SW 1271 (cell line): ENCODE results near the gene MGAT4C.

Experiments
- DNase-seq, 2 experiments: peaks; one replicate each; lab custom pipeline; 2025; lab: John Stamatoyannopoulos, UW

MGAT4C gene

DNA sequence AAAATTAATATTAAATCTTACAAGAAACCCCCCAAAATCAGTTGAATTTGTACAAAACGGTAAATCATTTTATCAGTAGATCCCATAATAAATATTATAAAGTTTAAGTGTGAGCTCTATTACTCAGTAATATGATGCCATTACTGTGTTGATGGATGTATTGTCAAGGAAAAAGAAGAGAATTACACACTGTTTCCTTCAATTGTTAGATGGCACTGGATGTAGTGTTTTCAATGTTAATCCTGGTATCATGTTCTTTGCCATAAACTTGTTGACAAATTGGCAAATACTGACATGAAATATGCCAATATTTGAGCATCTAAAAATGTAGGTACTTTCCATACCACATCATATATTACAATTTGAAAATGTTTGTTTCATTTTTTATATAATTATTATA is 280.5 kb downstream of the MGAT4C start:
- DNase-seq: no peak

DNA sequence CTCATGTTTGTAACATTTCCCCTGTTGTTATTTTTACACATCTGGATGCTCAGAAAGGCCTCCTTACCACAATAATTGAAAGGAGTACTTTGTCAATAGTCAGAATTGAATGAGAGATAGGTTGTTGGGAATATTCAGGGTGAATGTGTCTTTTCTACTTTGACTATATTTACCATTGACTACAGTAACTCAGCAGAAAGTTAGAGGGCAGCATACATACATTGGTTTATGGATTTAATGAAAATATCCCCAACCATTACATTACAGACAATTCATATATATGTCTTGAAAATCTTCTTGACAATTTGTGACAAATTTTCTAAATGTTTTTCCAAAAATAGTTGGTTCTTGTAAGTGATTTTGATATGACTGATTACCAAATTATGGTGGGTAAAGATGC is 284.4 kb downstream of the MGAT4C start:
- DNase-seq: no peak

DNA sequence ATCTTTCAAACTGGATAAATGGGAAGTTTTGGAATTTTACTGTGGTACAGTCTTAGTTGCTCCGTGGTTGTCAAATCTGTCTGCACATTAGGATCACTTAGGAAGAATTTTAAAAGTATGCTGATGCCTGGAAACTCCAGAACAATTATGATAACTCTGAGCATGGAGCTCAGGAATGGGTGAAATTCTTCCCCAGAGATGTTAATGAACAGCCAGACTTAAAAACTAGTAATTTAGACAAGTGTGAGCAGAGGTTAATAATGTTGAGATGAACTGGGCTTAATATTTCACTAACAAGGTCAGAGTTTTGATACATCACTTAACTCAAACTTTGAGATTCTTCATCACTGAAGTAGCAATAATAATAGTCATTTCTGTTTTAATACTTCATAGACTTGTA is 287.6 kb downstream of the MGAT4C start:
- no peak for DNase-seq

GRCh38 chr12:85963326-85963725 is 292.9 kb downstream of the MGAT4C start:
- DNase-seq: no peak

DNA sequence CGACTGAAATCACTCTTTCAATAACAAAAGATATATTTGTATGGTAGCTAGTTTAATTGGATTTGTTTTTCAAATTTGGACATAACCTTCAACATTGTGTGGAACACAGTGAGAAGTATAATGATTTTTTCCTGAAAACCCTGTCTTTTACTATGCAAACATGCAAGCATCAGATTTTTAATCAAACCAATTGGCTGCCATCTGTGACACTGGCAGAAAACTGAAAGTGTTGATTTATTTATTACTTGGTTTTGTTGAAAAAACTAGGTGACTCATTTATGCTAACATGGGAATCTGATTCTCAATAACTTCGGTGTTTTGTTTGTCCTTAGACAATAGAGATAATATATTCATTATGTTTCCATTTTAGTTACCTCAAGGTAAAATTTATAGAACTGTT is 300.1 kb downstream of the MGAT4C start:
- no peak for DNase-seq

DNA sequence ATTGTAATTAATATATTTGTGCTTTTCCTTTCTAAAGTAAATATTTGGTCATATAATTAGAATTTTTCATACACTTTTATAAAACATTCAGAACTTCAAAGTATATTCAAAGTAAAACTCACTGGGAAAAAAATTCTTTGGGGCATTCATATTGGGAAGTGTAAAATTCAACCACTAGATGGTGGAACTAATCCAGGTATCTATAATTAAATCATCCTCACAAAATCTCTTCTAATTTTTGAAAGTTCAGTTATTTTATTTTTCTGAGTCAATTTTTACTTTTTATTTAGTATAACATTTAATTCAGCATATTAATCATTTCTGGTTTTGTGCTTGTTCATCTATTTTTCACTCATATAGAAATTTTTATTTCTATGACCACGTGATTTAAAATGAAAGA is 301.1 kb downstream of the MGAT4C start:
- DNase-seq: peak in 1 of 2 experiments; percentile 17

- DNase-seq: peak in 1 of 2 experiments; percentile 32
These were observed 304.4 kb downstream of the MGAT4C start for GRCh38 chr12:85951823-85952222.

- DNase-seq: no peak
These were observed 306.9 kb downstream of the MGAT4C start for GRCh38 chr12:85949253-85949652.

GRCh38 chr12:85948340-85948739 is 307.9 kb downstream of the MGAT4C start:
- no peak for DNase-seq

- DNase-seq: no peak
These were observed 308.9 kb downstream of the MGAT4C start for GRCh38 chr12:85947286-85947685.

DNA sequence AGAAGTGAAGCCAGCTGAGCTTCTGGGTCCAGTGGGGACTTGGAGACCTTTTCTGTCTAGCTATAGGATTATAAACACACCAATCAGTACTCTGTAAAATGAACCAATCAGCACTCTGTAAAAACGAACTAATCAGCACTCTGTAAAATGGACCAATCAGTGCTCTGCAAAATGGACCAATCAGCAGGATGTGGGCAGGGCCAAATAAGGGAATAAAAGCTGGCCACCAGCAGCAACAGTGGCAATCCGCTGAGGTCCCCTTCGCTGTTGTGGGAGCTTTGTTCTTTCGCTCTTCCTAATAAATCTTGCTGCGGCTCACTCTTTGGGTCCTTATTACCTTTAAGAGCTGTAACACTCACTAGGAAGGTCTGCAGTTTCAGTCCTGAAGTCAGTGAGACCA is 309.8 kb downstream of the MGAT4C start:
- DNase-seq: no peak

DNA sequence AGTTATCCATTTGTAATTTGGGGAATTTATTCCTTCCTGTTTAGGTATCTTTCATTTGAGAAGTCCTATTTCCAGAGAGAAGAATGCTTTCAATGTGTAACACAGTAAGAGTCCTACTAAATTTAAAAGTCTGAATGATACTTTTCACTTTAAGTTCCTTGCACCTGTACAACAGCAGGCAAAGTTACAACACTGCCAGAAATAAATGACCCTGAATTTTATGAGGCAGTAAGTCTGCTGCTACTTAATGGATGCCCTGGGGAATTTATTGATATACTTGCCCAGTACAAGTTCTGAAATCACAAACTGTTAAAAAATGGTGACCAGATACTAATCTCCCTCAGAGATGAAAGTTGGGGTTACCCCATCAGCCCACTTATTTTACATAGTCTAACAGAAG is 329.0 kb downstream of the MGAT4C start:
- no peak for DNase-seq

DNA sequence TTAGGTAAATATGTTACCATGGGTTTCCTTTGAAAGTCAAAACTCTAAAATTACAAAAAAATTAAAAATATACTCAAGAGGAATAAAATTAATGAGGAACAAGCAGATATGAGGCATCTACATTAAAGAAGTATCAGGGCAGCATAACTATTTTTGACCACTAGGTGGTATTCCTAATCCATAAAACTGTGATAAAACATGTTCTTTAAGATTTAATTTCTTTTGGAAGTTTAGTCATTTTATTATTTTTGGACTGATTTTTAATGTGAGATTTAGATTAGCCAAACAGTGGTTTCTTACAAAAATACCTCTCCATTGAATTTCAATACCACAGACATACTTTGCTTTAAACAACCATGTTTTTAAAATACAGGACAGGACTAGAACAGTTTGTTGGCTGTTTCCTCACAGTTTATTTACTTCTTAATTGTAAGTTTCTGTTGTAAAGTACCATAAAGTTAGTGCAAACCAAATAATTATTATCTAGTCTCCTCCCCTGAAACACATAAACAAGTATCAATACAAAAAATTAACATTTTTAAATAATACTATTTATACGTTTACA is 332.3 kb downstream of the MGAT4C start:
- peak in 1 of 2 experiments; percentile 32 for DNase-seq

DNA sequence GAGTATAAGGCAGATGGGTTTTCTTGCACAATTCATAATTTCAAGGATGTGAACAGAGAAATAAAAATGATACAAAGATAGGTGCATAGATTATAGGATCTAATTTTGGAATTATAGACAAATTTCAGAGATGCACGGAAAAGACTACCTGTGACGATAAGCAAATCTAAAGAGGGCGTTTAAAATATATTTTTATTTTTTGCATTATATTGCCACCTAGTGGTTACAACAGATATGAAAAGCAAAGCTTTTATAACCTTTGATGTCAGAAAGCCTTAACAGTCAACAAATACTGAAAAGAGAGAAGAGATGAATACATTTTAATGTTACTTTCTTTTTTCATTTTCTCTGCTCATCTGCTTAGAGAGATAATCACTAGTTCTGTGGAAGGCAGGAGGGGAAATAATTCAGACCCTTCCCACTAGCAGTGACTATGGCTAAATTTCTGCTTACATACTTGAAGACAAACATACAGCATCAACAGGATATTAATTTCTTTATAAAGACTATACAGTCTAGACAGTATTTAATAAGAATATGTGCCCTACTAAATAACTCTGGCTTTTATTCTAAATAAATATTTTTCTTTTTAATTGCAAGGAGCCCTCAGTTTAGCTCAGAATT is 335.8 kb downstream of the MGAT4C start:
- peak in 1 of 2 experiments; percentile 41 for DNase-seq
